Mesothelial cell of epicardium (in vitro differentiated cells): ENCODE data around the gene TRPC6. TPM values are rescaled to one million over a fixed set of nuclear protein-coding genes. Genes with fewer than 3 reads are reported as not detected.

ENCODE experiments used
- DNase-seq, 2 experiments: peaks; one replicate each; pipeline ENCODE4 v3.0.0; 2021; ENCODE audit warnings: low spot score in 2 of 2; ENCODE audit not compliant: unreplicated experiment in 2 of 2
- H3K27ac Mint-ChIP-seq: 2 replicates; pipeline ENCODE4 v1.8.0; 2021; ENCODE audit warnings: mixed read lengths
- H3K27me3 Mint-ChIP-seq: 2 replicates; pipeline ENCODE4 v1.8.0; 2021; ENCODE audit warnings: low read depth, mixed read lengths
- H3K36me3 Mint-ChIP-seq: 2 replicates; pipeline ENCODE4 v1.8.0; 2021; ENCODE audit warnings: mixed read lengths
- H3K4me1 Mint-ChIP-seq: 2 replicates; pipeline ENCODE4 v1.8.0; 2021; ENCODE audit warnings: mixed read lengths
- H3K4me3 Mint-ChIP-seq: 2 replicates; pipeline ENCODE4 v1.8.0; 2021; ENCODE audit warnings: mild to moderate bottlenecking, moderate library complexity, mixed read lengths
- H3K9me3 Mint-ChIP-seq: 2 replicates; pipeline ENCODE4 v1.8.0; 2021; ENCODE audit warnings: mixed read lengths
- CTCF ChIP-seq: fragments of 200-600 bp; sonication (generic); IDR thresholded peaks from one replicate; pipeline ENCODE4 v1.5.0; 2021; ENCODE audit warnings: antibody characterized with exemption; ENCODE audit not compliant: unreplicated experiment
- total RNA-seq: library from RNA; stranded (reverse); gene quantifications from 3 replicates; pipeline ENCODE4 v1.2.1, GENCODE V29; 2021

Gene TRPC6
- total RNA-seq, 1 donor from 2014 or later = 0.42 TPM

- Mint-ChIP-seq H3K27ac (no peak overlapping the region), H3K4me1 (no peaks in the 10 kb centered on the region), H3K4me3 (no peak overlapping the region), H3K27me3 (peaks cover 29% of the 10 kb centered on the region), H3K9me3 (peaks cover 33% of the 10 kb centered on the region), H3K36me3 (no peaks in the 10 kb centered on the region)
- no peak for DNase-seq
- no peak for TF ChIP-seq CTCF
These were observed 17.2 kb downstream of the TRPC6 start for GRCh38 chr11:101566626-101567025.

GRCh38 chr11:101563166-101563565 is 20.6 kb downstream of the TRPC6 start:
- TF ChIP-seq CTCF = no peak
- peaks cover 26% of the 10 kb centered on the region for H3K27me3 Mint-ChIP-seq
- peaks cover 4% of the 10 kb centered on the region for H3K4me1 Mint-ChIP-seq
- H3K36me3 Mint-ChIP-seq = no peaks in the 10 kb centered on the region
- peaks cover 9% of the 10 kb centered on the region for H3K9me3 Mint-ChIP-seq
- no peak for DNase-seq
- no peak overlapping the region for H3K27ac Mint-ChIP-seq
- H3K4me3 Mint-ChIP-seq = no peak overlapping the region

DNA sequence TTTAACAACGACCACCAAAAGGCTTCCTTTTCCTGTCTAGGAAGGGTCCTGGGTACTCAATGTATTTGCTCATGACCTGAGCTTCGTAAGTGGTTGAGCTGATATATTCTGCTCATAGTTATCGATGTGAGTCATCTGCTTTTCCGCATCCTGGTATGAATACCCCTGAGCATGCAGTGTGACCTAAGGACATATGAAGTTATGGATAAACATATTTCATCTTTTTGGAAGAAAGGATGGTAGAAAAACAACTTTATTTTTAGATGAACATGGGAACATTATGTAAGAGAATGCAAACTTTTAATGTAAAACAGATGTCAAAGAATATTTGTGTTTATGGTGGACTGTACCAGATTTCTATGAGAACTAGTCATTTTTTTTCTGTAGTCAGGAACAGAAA is 28.4 kb downstream of the TRPC6 start:
- no peak for TF ChIP-seq CTCF
- Mint-ChIP-seq H3K4me1 (peaks cover 7% of the 10 kb centered on the region), H3K27me3 (peaks cover 4% of the 10 kb centered on the region), H3K36me3 (no peaks in the 10 kb centered on the region), H3K9me3 (no peaks in the 10 kb centered on the region), H3K27ac (no peak overlapping the region), H3K4me3 (no peak overlapping the region)
- no peak for DNase-seq

GRCh38 chr11:101553891-101554292 is 29.9 kb downstream of the TRPC6 start:
- TF ChIP-seq CTCF = no peak

GRCh38 chr11:101552888-101553287 is 30.9 kb downstream of the TRPC6 start:
- TF ChIP-seq CTCF = no peak
- peaks cover 3% of the 10 kb centered on the region for H3K4me1 Mint-ChIP-seq
- H3K27ac Mint-ChIP-seq = no peak overlapping the region

More at GRCh38 chr11:101553891-101554292, 29.9 kb downstream of the TRPC6 start:
- Mint-ChIP-seq H3K4me3 (no peak overlapping the region), H3K9me3 (no peaks in the 10 kb centered on the region), H3K4me1 (peaks cover 6% of the 10 kb centered on the region), H3K36me3 (no peaks in the 10 kb centered on the region), H3K27me3 (no peaks in the 10 kb centered on the region), H3K27ac (no peak overlapping the region)
- DNase-seq = no peak

GRCh38 chr11:101528541-101528940 is 55.3 kb downstream of the TRPC6 start:
- no peak overlapping the region for H3K27ac Mint-ChIP-seq
- no peak overlapping the region for H3K4me3 Mint-ChIP-seq
- peaks cover 1% of the 10 kb centered on the region for H3K27me3 Mint-ChIP-seq
- no peak for TF ChIP-seq CTCF
- H3K9me3 Mint-ChIP-seq = no peaks in the 10 kb centered on the region
- no peak for DNase-seq
- no peaks in the 10 kb centered on the region for H3K4me1 Mint-ChIP-seq
- H3K36me3 Mint-ChIP-seq = no peaks in the 10 kb centered on the region

More at GRCh38 chr11:101552888-101553287, 30.9 kb downstream of the TRPC6 start:
- no peak overlapping the region for H3K4me3 Mint-ChIP-seq
- no peaks in the 10 kb centered on the region for H3K9me3 Mint-ChIP-seq
- no peaks in the 10 kb centered on the region for H3K27me3 Mint-ChIP-seq
- no peak for DNase-seq
- no peaks in the 10 kb centered on the region for H3K36me3 Mint-ChIP-seq
